HL-60 (cell line): ENCODE measurements around the gene SSTR5.

ENCODE experiments used
- GABPA ChIP-seq: IDR thresholded peaks from 2 replicates; pipeline ENCODE4 v1.6.1; 2012; ENCODE audit warnings: low read depth
- POLR2AphosphoS5 ChIP-seq: IDR thresholded peaks from 2 replicates; pipeline ENCODE4 v1.6.1; 2012; ENCODE audit warnings: low read depth
- REST ChIP-seq: IDR thresholded peaks from 2 replicates; pipeline ENCODE4 v1.6.1; 2012; ENCODE audit warnings: low read depth; ENCODE audit not compliant: insufficient replicate concordance
- SPI1 ChIP-seq: IDR thresholded peaks from 2 replicates; pipeline ENCODE4 v1.6.1; 2012; ENCODE audit warnings: low read depth, mild to moderate bottlenecking, borderline replicate concordance
- TF ChIP-seq, protein P1 (sequence below): IDR thresholded peaks from one replicate; pipeline ENCODE4 v1.5.1; 2011; ENCODE audit warnings: low read length, control low read depth, inconsistent platforms; ENCODE audit not compliant: insufficient read depth

- TF ChIP-seq, protein P1, sequence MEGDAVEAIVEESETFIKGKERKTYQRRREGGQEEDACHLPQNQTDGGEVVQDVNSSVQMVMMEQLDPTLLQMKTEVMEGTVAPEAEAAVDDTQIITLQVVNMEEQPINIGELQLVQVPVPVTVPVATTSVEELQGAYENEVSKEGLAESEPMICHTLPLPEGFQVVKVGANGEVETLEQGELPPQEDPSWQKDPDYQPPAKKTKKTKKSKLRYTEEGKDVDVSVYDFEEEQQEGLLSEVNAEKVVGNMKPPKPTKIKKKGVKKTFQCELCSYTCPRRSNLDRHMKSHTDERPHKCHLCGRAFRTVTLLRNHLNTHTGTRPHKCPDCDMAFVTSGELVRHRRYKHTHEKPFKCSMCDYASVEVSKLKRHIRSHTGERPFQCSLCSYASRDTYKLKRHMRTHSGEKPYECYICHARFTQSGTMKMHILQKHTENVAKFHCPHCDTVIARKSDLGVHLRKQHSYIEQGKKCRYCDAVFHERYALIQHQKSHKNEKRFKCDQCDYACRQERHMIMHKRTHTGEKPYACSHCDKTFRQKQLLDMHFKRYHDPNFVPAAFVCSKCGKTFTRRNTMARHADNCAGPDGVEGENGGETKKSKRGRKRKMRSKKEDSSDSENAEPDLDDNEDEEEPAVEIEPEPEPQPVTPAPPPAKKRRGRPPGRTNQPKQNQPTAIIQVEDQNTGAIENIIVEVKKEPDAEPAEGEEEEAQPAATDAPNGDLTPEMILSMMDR = no peak
- TF ChIP-seq REST (no peak), POLR2AphosphoS5 (no peak), SPI1 (no peak), GABPA (no peak)
Observed at GRCh38 chr16:1109648-1110047, 37.1 kb downstream of the SSTR5 start.
